ENCODE measurements around the gene MYO15B.

MYO15B gene

GRCh38 chr17:75564195-75564594 lies 23.4 kb upstream of the MYO15B start:
- peaks cover 10% of the 10 kb centered on the region for H3K4me1 ChIP-seq (ENCODE audit: control insufficient read depth, low read length)
- no peak overlapping the region for H3K4me3 ChIP-seq (ENCODE audit: low read length)
- no peak overlapping the region for H3K4me2 ChIP-seq (ENCODE audit: low read length)
- no peak overlapping the region for H3K27ac ChIP-seq (ENCODE audit: low read depth, low read length)
- no peaks in the 10 kb centered on the region for H4K20me1 ChIP-seq (ENCODE audit: control insufficient read depth, insufficient read depth, low read depth, low read length)
- no peaks in the 10 kb centered on the region for H3K79me2 ChIP-seq (ENCODE audit: control insufficient read depth, low read length)
- H3F3A ChIP-seq (ENCODE audit: control insufficient read depth, insufficient read depth), result no peaks in the 10 kb centered on the region
- TF ChIP-seq CTCF (IDR thresholded peaks at IDR 0.05; ENCODE audit: low read depth, low read length, poor library complexity, severe bottlenecking), result no peak
- no peak for TF ChIP-seq EZH2phosphoT487 (IDR thresholded peaks at IDR 0.05; ENCODE audit: borderline replicate concordance, low read length)
- no peaks in the 10 kb centered on the region for H3K36me3 ChIP-seq (ENCODE audit: control insufficient read depth, low read length)
- H3K9me2 ChIP-seq (replicated peaks; ENCODE audit: control insufficient read depth, low read length), result no peaks in the 10 kb centered on the region
- H3K27me3 ChIP-seq (ENCODE audit: control insufficient read depth, low read length), result no peaks in the 10 kb centered on the region
- no peaks in the 10 kb centered on the region for H3K9me3 ChIP-seq (ENCODE audit: control insufficient read depth, insufficient read depth, low read length)

- Histone ChIP-seq H4K20me1 (ENCODE audit: control insufficient read depth, insufficient read depth, low read depth, low read length) (no peaks in the 10 kb centered on the region), H3K36me3 (ENCODE audit: control insufficient read depth, low read length) (no peaks in the 10 kb centered on the region), H3K9me2 (replicated peaks; ENCODE audit: control insufficient read depth, low read length) (no peaks in the 10 kb centered on the region), H3K4me1 (ENCODE audit: control insufficient read depth, low read length) (peaks cover 10% of the 10 kb centered on the region), H3K4me2 (ENCODE audit: low read length) (no peak overlapping the region), H3K27ac (ENCODE audit: low read depth, low read length) (no peak overlapping the region), H3K4me3 (ENCODE audit: low read length) (no peak overlapping the region), H3K27me3 (ENCODE audit: control insufficient read depth, low read length) (no peaks in the 10 kb centered on the region), H3F3A (ENCODE audit: control insufficient read depth, insufficient read depth) (no peaks in the 10 kb centered on the region), H3K9me3 (ENCODE audit: control insufficient read depth, insufficient read depth, low read length) (no peaks in the 10 kb centered on the region), H3K79me2 (ENCODE audit: control insufficient read depth, low read length) (no peaks in the 10 kb centered on the region)
- no peak for TF ChIP-seq CTCF (IDR thresholded peaks at IDR 0.05; ENCODE audit: low read depth, low read length, poor library complexity, severe bottlenecking)
- no peak for TF ChIP-seq EZH2phosphoT487 (IDR thresholded peaks at IDR 0.05; ENCODE audit: borderline replicate concordance, low read length)
These were observed 22.5 kb upstream of the MYO15B start for GRCh38 chr17:75565066-75565465.

- Histone ChIP-seq H3K9me3 (ENCODE audit: control insufficient read depth, insufficient read depth, low read length) (no peaks in the 10 kb centered on the region), H3F3A (ENCODE audit: control insufficient read depth, insufficient read depth) (no peaks in the 10 kb centered on the region), H3K9me2 (replicated peaks; ENCODE audit: control insufficient read depth, low read length) (no peaks in the 10 kb centered on the region), H3K27ac (ENCODE audit: low read depth, low read length) (no peak overlapping the region), H3K36me3 (ENCODE audit: control insufficient read depth, low read length) (no peaks in the 10 kb centered on the region), H3K27me3 (ENCODE audit: control insufficient read depth, low read length) (no peaks in the 10 kb centered on the region), H3K4me1 (ENCODE audit: control insufficient read depth, low read length) (peaks cover 11% of the 10 kb centered on the region), H3K4me3 (ENCODE audit: low read length) (no peak overlapping the region), H3K4me2 (ENCODE audit: low read length) (no peak overlapping the region), H3K79me2 (ENCODE audit: control insufficient read depth, low read length) (no peaks in the 10 kb centered on the region), H4K20me1 (ENCODE audit: control insufficient read depth, insufficient read depth, low read depth, low read length) (no peaks in the 10 kb centered on the region)
- TF ChIP-seq CTCF (IDR thresholded peaks at IDR 0.05; ENCODE audit: low read depth, low read length, poor library complexity, severe bottlenecking) (no peak), EZH2phosphoT487 (IDR thresholded peaks at IDR 0.05; ENCODE audit: borderline replicate concordance, low read length) (no peak)
These were observed 22.0 kb upstream of the MYO15B start for GRCh38 chr17:75565618-75566017.

GRCh38 chr17:75566416-75566815 lies 21.2 kb upstream of the MYO15B start:
- Histone ChIP-seq H4K20me1 (ENCODE audit: control insufficient read depth, insufficient read depth, low read depth, low read length) (no peaks in the 10 kb centered on the region), H3K27me3 (ENCODE audit: control insufficient read depth, low read length) (no peaks in the 10 kb centered on the region), H3K27ac (ENCODE audit: low read depth, low read length) (no peak overlapping the region), H3K4me3 (ENCODE audit: low read length) (no peak overlapping the region), H3K9me2 (replicated peaks; ENCODE audit: control insufficient read depth, low read length) (no peaks in the 10 kb centered on the region), H3K4me1 (ENCODE audit: control insufficient read depth, low read length) (peaks cover 19% of the 10 kb centered on the region), H3F3A (ENCODE audit: control insufficient read depth, insufficient read depth) (no peaks in the 10 kb centered on the region), H3K9me3 (ENCODE audit: control insufficient read depth, insufficient read depth, low read length) (no peaks in the 10 kb centered on the region), H3K79me2 (ENCODE audit: control insufficient read depth, low read length) (no peaks in the 10 kb centered on the region), H3K4me2 (ENCODE audit: low read length) (peak overlapping the region; percentile 39; the same call in 1 of the 2 replicates), H3K36me3 (ENCODE audit: control insufficient read depth, low read length) (no peaks in the 10 kb centered on the region)
- no peak for TF ChIP-seq EZH2phosphoT487 (IDR thresholded peaks at IDR 0.05; ENCODE audit: borderline replicate concordance, low read length)
- no peak for TF ChIP-seq CTCF (IDR thresholded peaks at IDR 0.05; ENCODE audit: low read depth, low read length, poor library complexity, severe bottlenecking)

All from DOHH2 (cell line).